ENCODE measurements around the gene MYL6. TPM values are rescaled to one million over a fixed set of nuclear protein-coding genes. Genes with fewer than 3 reads are reported as not detected.
A peak's percentile ranks its signal among the peaks of the same experiment; 100 is the strongest.

Gene MYL6
- total RNA-seq, 1 donor from 2014 or later: 546 TPM

DNA sequence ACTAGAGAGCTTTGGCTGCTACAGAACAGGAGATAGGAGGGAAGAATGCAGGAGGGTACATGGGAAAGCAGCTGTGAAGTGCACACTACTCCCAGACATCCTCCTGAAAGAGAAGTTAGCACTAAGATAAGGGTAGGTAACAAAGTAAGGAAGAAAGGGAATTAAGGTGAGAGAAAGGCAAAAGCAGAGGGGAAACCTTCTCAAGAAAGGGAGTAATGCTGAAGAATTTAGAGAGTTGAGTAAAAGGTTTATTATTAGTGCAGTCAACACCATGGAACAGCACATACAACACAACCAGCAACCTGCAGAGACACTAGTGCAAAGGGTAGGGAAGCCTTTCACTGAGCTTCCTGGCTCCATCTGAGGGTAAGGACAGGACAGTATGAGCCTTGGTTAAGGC lies 46.1 kb downstream of the MYL6 start:
- no peak for ATAC-seq

GRCh38 chr12:56205445-56205844 lies 47.3 kb downstream of the MYL6 start:
- no peak for ATAC-seq
- intact Hi-C loops (cut with micrococcal nuclease): no loop called here
- DNase-seq: no peak

More for the DNA sequence above, 46.1 kb downstream of the MYL6 start:
- no peak for DNase-seq
- intact Hi-C loops (cut with micrococcal nuclease): no loop called here

DNA sequence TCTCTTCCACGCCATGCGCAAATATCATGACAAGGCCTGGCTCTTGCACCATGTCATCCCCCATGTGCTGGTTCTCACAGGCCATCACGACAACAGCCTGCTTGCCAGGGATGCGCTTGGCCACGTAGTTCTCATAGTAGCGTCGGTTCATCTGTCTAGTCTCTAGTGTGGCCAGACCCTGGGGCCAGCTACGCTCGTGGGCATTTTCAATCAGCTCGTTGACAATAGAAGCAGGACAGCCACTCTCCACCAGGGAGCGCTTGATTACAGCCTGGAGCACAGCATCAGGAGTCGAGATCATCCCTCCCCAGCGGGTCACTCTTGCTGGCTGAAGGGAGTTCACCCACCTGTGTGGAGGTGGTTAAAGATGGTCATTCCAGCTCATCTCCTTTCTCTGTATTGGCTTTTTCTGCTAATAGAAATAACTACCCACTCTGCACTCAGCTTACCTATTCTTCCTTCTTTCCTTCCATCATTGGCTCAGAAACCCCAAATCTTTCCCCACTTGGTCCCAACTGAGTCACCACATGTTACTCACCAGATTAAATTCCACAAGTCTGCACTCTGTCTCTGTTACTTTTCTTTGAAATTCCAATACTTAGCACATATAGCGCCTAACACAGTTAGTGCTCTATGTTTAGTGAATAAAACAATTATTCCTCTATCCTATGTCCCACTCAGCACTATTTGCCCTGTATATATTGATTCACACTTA lies 48.5 kb downstream of the MYL6 start:
- ATAC-seq (peak; percentile 77), DNase-seq (peak; percentile 62)
- intact Hi-C loops (cut with micrococcal nuclease): no loop called here

DNA sequence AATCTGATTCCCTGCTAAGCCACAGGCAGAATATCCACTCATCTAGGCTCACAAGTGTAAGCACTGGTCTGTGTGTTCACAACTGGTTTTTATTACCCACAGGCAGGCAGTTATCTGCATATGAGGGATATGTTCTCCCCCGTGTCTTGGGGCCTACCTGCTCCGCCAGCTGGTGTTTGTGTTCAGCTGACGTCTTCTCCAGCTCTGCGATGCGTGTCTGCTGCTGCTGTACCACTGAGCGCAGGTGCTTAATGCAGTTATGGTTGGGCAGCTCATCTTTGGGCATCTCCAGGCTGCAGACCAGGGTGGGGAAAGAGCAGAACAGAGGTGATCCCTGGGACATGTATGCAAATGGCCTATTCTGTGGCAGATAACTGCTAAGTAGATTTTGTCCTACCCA lies 49.8 kb downstream of the MYL6 start:
- ATAC-seq (no peak), DNase-seq (no peak)
- intact Hi-C loops (cut with micrococcal nuclease): no loop called here

Other genes with a start within 250 kb of the MYL6 start
- 16.2 TPM for gene PYM1, start 230.5 kb upstream of the MYL6 start, total RNA-seq
- 6.9 TPM for gene DGKA, start 227.2 kb upstream of the MYL6 start, total RNA-seq
- gene PMEL, start 192.3 kb upstream of the MYL6 start, total RNA-seq: 0.57 TPM
- 8.4 TPM for gene CDK2, start 191.5 kb upstream of the MYL6 start, total RNA-seq
- 128 TPM for gene RAB5B, start 184.3 kb upstream of the MYL6 start, total RNA-seq
- 27.9 TPM for gene SUOX, start 161.1 kb upstream of the MYL6 start, total RNA-seq
- 7.5 TPM for gene IKZF4, start 137.3 kb upstream of the MYL6 start, total RNA-seq
- 41.0 TPM for gene RPS26, start 116.4 kb upstream of the MYL6 start, total RNA-seq
- gene ERBB3, start 78.2 kb upstream of the MYL6 start, total RNA-seq: 2.9 TPM
- 77.1 TPM for gene PA2G4, start 53.8 kb upstream of the MYL6 start, total RNA-seq
- 1,980 TPM for gene RPL41, start 41.7 kb upstream of the MYL6 start, total RNA-seq
- gene ZC3H10, start 40.1 kb upstream of the MYL6 start, total RNA-seq: 5.5 TPM
- gene ESYT1, start 30.1 kb upstream of the MYL6 start, total RNA-seq: 28.0 TPM
- gene MYL6B, start 5.8 kb upstream of the MYL6 start, total RNA-seq: 41.4 TPM
- 81.4 TPM for gene SMARCC2, start 31.1 kb downstream of the MYL6 start, total RNA-seq
- 55.3 TPM for gene RNF41, start 63.6 kb downstream of the MYL6 start, total RNA-seq
- gene NABP2, start 66.0 kb downstream of the MYL6 start, total RNA-seq: 19.6 TPM
- not detected for gene SLC39A5, start 71.7 kb downstream of the MYL6 start, total RNA-seq
- gene ANKRD52, start 100.0 kb downstream of the MYL6 start, total RNA-seq: 28.5 TPM
- gene COQ10A, start 108.6 kb downstream of the MYL6 start, total RNA-seq: 162 TPM
- gene CS, start 142.0 kb downstream of the MYL6 start, total RNA-seq: 865 TPM
- gene CNPY2, start 157.6 kb downstream of the MYL6 start, total RNA-seq: 32.3 TPM
- 52.2 TPM for gene PAN2, start 175.6 kb downstream of the MYL6 start, total RNA-seq
- gene IL23A, start 180.5 kb downstream of the MYL6 start, total RNA-seq: not detected
- 36.6 TPM for gene STAT2, start 201.7 kb downstream of the MYL6 start, total RNA-seq
- gene APOF, start 204.5 kb downstream of the MYL6 start, total RNA-seq: not detected

Measured in left ventricle myocardium superior (tissue), 1 donor.